ENCODE results near the gene BAIAP2L1. TPM values are rescaled to one million over a fixed set of nuclear protein-coding genes. Genes with fewer than 3 reads are reported as not detected.

Gene BAIAP2L1
- total RNA-seq, 4 donors from 2014 or later: 16.5 to 29.3 (median 20.5) TPM

GRCh38 chr7:98406827-98407226 is 5.9 kb upstream of the BAIAP2L1 start:
- intact Hi-C loops (cut with DNase I): no loop called here
- H3K27me3 ChIP-seq: peaks cover 0 to 15% (median 0%) of the 10 kb centered on the region in 4 donors
- no peak overlapping the region for H3K27ac ChIP-seq
- peaks cover 0 to 1% (median 0%) of the 10 kb centered on the region in 3 donors for H3K4me1 ChIP-seq
- no peak for DNase-seq
- WGBS, 2 donors: 86 to 92% methylated on average over 7 to 9 of the region's 9 CpGs
- no peak overlapping the region for H3K4me3 ChIP-seq
- H3K36me3 ChIP-seq: no peaks in the 10 kb centered on the region
- TF ChIP-seq POLR2A (IDR thresholded peaks at IDR 0.05) (no peak), CTCF (IDR thresholded peaks at IDR 0.05) (no peak)
- no peaks in the 10 kb centered on the region for H3K9me3 ChIP-seq

- no peaks in the 10 kb centered on the region for H3K9me3 ChIP-seq
- intact Hi-C loops (cut with DNase I): loop anchor here (5.0 kb wide), 1 partner anchor 108 kb away; no protein-coding TSS in a partner anchor
- H3K4me1 ChIP-seq: peaks cover 0 to 20% (median 11%) of the 10 kb centered on the region in 3 donors
- TF ChIP-seq POLR2A (IDR thresholded peaks at IDR 0.05) (no peak), CTCF (IDR thresholded peaks at IDR 0.05) (no peak)
- WGBS, 2 donors: 71 to 80% methylated on average over 2 of the region's 2 CpGs
- peaks cover 0 to 31% (median 0%) of the 10 kb centered on the region in 4 donors for H3K27me3 ChIP-seq
- H3K36me3 ChIP-seq: no peaks in the 10 kb centered on the region
- H3K27ac ChIP-seq: no peak overlapping the region
- no peak for DNase-seq
- H3K4me3 ChIP-seq: no peak overlapping the region
These were observed 4.0 kb upstream of the BAIAP2L1 start for GRCh38 chr7:98404840-98405239.

GRCh38 chr7:98399890-98400541 is 874 bp downstream of the BAIAP2L1 start:
- TF ChIP-seq CTCF (IDR thresholded peaks at IDR 0.05): no peak
- TF ChIP-seq POLR2A (IDR thresholded peaks at IDR 0.05): no peak
- intact Hi-C loops (cut with DNase I): loop anchor here (5.0 kb wide), 1 partner anchor 103 kb away; no protein-coding TSS in a partner anchor
- H3K27me3 ChIP-seq: peaks cover 0 to 33% (median 0%) of the 10 kb centered on the region in 4 donors
- peak overlapping the region; percentile 84 to 91 (median 87) for H3K27ac ChIP-seq
- 8 to 21% methylated on average over 6 to 10 of the region's 22 CpGs for WGBS, 2 donors
- peaks cover 0 to 33% (median 11%) of the 10 kb centered on the region in 3 donors for H3K4me1 ChIP-seq
- H3K4me3 ChIP-seq: peak overlapping the region; percentile 58 to 89 (median 71)
- no peaks in the 10 kb centered on the region for H3K9me3 ChIP-seq
- DNase-seq: no peak
- H3K36me3 ChIP-seq: no peaks in the 10 kb centered on the region

- Histone ChIP-seq H3K36me3 (no peaks in the 10 kb centered on the region), H3K4me3 (peak overlapping the region; percentile 33 to 89 (median 71)), H3K27ac (peak overlapping the region; percentile 75 to 91 (median 87)), H3K4me1 (peaks cover 0 to 33% (median 11%) of the 10 kb centered on the region in 3 donors), H3K9me3 (no peaks in the 10 kb centered on the region), H3K27me3 (peaks cover 0 to 33% (median 0%) of the 10 kb centered on the region in 4 donors)
- 18 to 21% methylated on average over 7 of the region's 7 CpGs for WGBS, 2 donors
- TF ChIP-seq CTCF (IDR thresholded peaks at IDR 0.05) (no peak), POLR2A (IDR thresholded peaks at IDR 0.05) (no peak)
- DNase-seq: no peak
- intact Hi-C loops (cut with DNase I): no loop called here
These were observed 1.4 kb downstream of the BAIAP2L1 start for GRCh38 chr7:98399462-98399861.

GRCh38 chr7:98398567-98399372 is 2.1 kb downstream of the BAIAP2L1 start:
- Histone ChIP-seq H3K9me3 (no peaks in the 10 kb centered on the region), H3K27ac (peak overlapping the region in 1 of 4 donors; percentile 91), H3K4me1 (peaks cover 0 to 33% (median 11%) of the 10 kb centered on the region in 3 donors), H3K36me3 (no peaks in the 10 kb centered on the region), H3K4me3 (peak overlapping the region; percentile 1 to 89 (median 50)), H3K27me3 (peaks cover 0 to 33% (median 0%) of the 10 kb centered on the region in 4 donors)
- 53% methylated on average over 20 of the region's 20 CpGs for WGBS, 2 donors
- intact Hi-C loops (cut with DNase I): no loop called here
- no peak for DNase-seq
- no peak for TF ChIP-seq POLR2A (IDR thresholded peaks at IDR 0.05)
- no peak for TF ChIP-seq CTCF (IDR thresholded peaks at IDR 0.05)

All from esophagus squamous epithelium (tissue), 5 donors.